Panc1 (cell line): ENCODE data around the gene ERG. TPM values are rescaled to one million over a fixed set of nuclear protein-coding genes. Genes with fewer than 3 reads are reported as not detected.

Experiments
- ATAC-seq: fragments of 200-7000 bp; cut with Tn5 transposase; 2 replicates; pipeline ENCODE4 v1.9.1; 2020; ENCODE audit warnings: mild to moderate bottlenecking, moderate library complexity
- BruUV-seq: library from RNA; stranded (reverse); fragments of 400-500 nt; replicated peaks from 2 replicates; lab custom pipeline; 2021; lab: Mats Ljungman, UMichigan
- CTCF ChIA-PET: fragments of 300-600 bp; sonication (Branson Sonifier 250); formaldehyde crosslinking; loops from one replicate; lab custom pipeline; 2022; ENCODE audit warnings: antibody characterized with exemption; lab: Charles Lee
- POLR2A ChIA-PET: fragments of 300-600 bp; sonication (Branson Sonifier 250); formaldehyde crosslinking; loops from one replicate; lab custom pipeline; 2022; ENCODE audit warnings: antibody characterized with exemption; lab: Charles Lee
- DNase-seq: peaks from one replicate; pipeline ENCODE4 v3.0.0-alpha.2; 2010; ENCODE audit warnings: low read depth, low spot score
- H3K27ac ChIP-seq: 2 replicates; pipeline ENCODE4 v1.5.1; 2011; ENCODE audit warnings: mild to moderate bottlenecking, low read length, inconsistent platforms
- H3K27me3 ChIP-seq: fragments of 200-500 bp; sonication (Bioruptor generic); 2 replicates; pipeline ENCODE4 v1.6.0; 2014; ENCODE audit warnings: low read length, inconsistent platforms; ENCODE audit not compliant: control insufficient read depth, insufficient read depth
- H3K36me3 ChIP-seq: fragments of 200-500 bp; sonication (Bioruptor generic); 2 replicates; pipeline ENCODE4 v1.5.1; 2014; ENCODE audit warnings: inconsistent platforms, mild to moderate bottlenecking, low read length, moderate library complexity; ENCODE audit not compliant: control insufficient read depth, insufficient read depth
- H3K4me1 ChIP-seq: 2 replicates; pipeline ENCODE4 v1.5.1; 2011; ENCODE audit warnings: inconsistent platforms, mild to moderate bottlenecking, low read length, moderate library complexity; ENCODE audit not compliant: control insufficient read depth, insufficient read depth
- H3K4me3 ChIP-seq, 2 experiments: 2 replicates each; pipeline ENCODE4 v1.5.1; 2011 to 2012; ENCODE audit warnings: low read depth in 2 of 2, low read length in 2 of 2, mild to moderate bottlenecking in 2 of 2, inconsistent platforms in 1 of 2, moderate library complexity in 1 of 2
- H3K9me3 ChIP-seq: fragments of 200-500 bp; sonication (Bioruptor generic); 2 replicates; pipeline ENCODE4 v1.5.1; 2014; ENCODE audit warnings: low read depth, mild to moderate bottlenecking, inconsistent platforms, low read length, moderate library complexity; ENCODE audit not compliant: control insufficient read depth, insufficient read depth
- POLR2AphosphoS5 ChIP-seq: IDR thresholded peaks from 2 replicates; pipeline ENCODE4 v1.6.1; 2012; ENCODE audit warnings: mild to moderate bottlenecking, low read depth, low read length, moderate library complexity
- SIN3A ChIP-seq: IDR thresholded peaks from 2 replicates; pipeline ENCODE4 v1.6.1; 2012; ENCODE audit warnings: low read depth, mild to moderate bottlenecking, low read length, moderate library complexity, borderline replicate concordance; ENCODE audit not compliant: insufficient read depth
- TCF7L2 ChIP-seq: IDR thresholded peaks from 2 replicates; pipeline ENCODE4 v1.6.1; 2011; ENCODE audit warnings: mild to moderate bottlenecking, low read depth, low read length, inconsistent platforms
- in situ Hi-C: cut with HindIII; loops from 2 replicates; pipeline ENCODE4 v1.10.0; 2016; ENCODE audit warnings: low sequenced_read_pairs, low pct_unique_long_range_greater_than_20kb
- intact Hi-C: fragments of 100-400 bp; cut with micrococcal nuclease; formaldehyde crosslinking; loops from one replicate; pipeline ENCODE4 v1.10.0; 2022; ENCODE audit not compliant: unreplicated experiment
- total RNA-seq: library from RNA; stranded (reverse); gene quantifications from one replicate; pipeline ENCODE4 v1.2.1, GENCODE V29; 2021; ENCODE audit not compliant: unreplicated experiment
- TF ChIP-seq, protein P1 (sequence below): fragments of 450-650 bp; IDR thresholded peaks from 2 replicates; pipeline ENCODE4 v1.5.1; 2017; ENCODE audit warnings: mild to moderate bottlenecking
- TF ChIP-seq, protein P2 (sequence below), 2 experiments: IDR thresholded peaks; 2 replicates each; pipeline ENCODE4 v1.6.1; 2011 to 2012; ENCODE audit warnings: low read depth in 2 of 2, control low read depth in 1 of 2, low read length in 1 of 2, mild to moderate bottlenecking in 1 of 2, moderate library complexity in 1 of 2; ENCODE audit not compliant: insufficient read depth in 1 of 2

The ERG gene
- total RNA-seq, 1 experiment from 2014 or later, result 0.49 TPM

DNA sequence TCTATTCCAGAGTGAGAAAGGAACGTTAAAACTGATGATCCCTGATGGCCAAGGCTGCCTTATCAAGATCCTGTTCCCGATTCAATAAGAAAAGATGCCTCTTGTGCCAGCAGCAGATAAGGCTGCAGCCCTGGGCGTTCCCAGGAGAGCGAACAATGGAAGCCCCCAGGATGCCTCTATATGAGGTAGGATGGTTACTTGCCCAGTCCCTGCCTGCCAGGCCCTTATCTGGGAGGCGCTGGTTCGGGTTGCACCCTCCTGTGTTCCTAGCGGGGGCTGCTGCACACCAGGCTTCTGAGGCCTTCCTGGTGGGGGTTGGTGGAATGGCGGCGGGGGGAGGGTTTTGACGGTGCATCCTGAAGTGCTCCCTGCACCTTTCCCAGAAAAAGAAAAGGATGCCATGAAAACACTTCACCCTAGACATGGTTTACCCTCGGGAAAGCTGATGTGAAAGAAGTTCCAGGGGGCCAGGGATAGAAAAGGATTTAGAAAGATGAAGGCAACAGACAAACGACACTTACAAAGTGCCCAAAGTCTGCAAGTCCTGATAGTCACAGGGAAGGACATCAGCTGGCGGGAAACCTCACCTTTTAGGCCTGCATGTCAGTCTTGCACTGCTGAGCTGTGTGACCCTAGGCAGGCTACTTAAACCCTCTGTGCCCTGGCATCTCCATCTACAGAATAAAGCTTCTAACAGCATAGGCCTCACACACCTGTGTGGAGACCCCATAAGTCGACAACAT is 141.2 kb downstream of the ERG start (continued):
- TF ChIP-seq, protein P1, sequence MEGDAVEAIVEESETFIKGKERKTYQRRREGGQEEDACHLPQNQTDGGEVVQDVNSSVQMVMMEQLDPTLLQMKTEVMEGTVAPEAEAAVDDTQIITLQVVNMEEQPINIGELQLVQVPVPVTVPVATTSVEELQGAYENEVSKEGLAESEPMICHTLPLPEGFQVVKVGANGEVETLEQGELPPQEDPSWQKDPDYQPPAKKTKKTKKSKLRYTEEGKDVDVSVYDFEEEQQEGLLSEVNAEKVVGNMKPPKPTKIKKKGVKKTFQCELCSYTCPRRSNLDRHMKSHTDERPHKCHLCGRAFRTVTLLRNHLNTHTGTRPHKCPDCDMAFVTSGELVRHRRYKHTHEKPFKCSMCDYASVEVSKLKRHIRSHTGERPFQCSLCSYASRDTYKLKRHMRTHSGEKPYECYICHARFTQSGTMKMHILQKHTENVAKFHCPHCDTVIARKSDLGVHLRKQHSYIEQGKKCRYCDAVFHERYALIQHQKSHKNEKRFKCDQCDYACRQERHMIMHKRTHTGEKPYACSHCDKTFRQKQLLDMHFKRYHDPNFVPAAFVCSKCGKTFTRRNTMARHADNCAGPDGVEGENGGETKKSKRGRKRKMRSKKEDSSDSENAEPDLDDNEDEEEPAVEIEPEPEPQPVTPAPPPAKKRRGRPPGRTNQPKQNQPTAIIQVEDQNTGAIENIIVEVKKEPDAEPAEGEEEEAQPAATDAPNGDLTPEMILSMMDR, result no peak

DNA sequence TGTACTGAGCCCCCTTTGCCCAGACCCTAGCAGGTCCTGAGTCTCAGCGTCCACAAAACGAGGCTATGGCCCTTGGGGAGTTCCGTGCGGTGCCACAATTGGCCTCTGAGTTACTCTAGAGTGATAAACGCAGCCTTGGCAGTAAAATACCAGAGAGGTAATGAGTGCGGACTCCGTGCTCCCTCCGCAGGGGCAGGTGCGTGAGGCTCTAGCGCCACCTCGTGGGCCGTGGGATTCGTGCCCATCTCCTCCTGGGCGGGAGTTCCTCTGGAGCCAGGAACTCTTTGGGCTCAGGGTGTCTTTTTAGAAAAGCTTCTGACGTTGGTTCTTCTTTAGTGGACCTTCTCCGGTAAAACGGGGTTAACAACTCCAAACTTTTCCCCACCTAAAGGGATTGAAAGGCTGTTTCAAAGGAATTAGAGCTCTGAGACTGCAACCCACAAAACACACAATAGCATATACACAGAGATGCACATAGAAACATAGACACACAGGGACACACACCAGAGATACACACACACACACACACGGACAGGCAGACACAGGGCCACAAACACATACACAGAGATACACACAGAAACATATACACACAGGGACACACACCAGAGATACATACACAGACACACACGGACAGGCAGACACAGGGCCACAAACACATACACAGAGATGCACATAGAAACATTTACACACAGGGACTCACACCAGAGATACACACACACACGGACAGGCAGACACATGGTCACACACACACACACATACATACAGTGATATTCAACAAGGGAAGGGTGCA is 142.1 kb downstream of the ERG start:
- intact Hi-C loops (loop anchor here (5.0 to 10.0 kb wide), 2 partner anchors 184 to 651 kb away; no protein-coding TSS in a partner anchor), in situ Hi-C loops (no loop called here)
- ChIA-PET CTCF (interaction anchor here (0.6 to 1.3 kb wide), 3 partner anchors 197 to 780 kb away, joined by 3 to 4 read pairs (median 4); no protein-coding TSS in a partner anchor), POLR2A (no interaction called here)
- H3K4me1 ChIP-seq, result no peaks in the 10 kb centered on the region
- ATAC-seq, result peak; percentile 95
- no peak overlapping the region for H3K27ac ChIP-seq
- no TSS peak for BruUV-seq
- no peaks in the 10 kb centered on the region for H3K27me3 ChIP-seq
- no peaks in the 10 kb centered on the region for H3K36me3 ChIP-seq
- TF ChIP-seq, protein P2, sequence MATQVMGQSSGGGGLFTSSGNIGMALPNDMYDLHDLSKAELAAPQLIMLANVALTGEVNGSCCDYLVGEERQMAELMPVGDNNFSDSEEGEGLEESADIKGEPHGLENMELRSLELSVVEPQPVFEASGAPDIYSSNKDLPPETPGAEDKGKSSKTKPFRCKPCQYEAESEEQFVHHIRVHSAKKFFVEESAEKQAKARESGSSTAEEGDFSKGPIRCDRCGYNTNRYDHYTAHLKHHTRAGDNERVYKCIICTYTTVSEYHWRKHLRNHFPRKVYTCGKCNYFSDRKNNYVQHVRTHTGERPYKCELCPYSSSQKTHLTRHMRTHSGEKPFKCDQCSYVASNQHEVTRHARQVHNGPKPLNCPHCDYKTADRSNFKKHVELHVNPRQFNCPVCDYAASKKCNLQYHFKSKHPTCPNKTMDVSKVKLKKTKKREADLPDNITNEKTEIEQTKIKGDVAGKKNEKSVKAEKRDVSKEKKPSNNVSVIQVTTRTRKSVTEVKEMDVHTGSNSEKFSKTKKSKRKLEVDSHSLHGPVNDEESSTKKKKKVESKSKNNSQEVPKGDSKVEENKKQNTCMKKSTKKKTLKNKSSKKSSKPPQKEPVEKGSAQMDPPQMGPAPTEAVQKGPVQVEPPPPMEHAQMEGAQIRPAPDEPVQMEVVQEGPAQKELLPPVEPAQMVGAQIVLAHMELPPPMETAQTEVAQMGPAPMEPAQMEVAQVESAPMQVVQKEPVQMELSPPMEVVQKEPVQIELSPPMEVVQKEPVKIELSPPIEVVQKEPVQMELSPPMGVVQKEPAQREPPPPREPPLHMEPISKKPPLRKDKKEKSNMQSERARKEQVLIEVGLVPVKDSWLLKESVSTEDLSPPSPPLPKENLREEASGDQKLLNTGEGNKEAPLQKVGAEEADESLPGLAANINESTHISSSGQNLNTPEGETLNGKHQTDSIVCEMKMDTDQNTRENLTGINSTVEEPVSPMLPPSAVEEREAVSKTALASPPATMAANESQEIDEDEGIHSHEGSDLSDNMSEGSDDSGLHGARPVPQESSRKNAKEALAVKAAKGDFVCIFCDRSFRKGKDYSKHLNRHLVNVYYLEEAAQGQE (IDR thresholded peaks at IDR 0.05; ENCODE audit: insufficient read depth in 1 of 2, low read depth in 2 of 2, low read length in 1 of 2), result no peak
- TF ChIP-seq, protein P1, result peak; percentile 93
- no peak for TF ChIP-seq SIN3A
- DNase-seq, result no peak
- no peak overlapping the region for H3K4me3 ChIP-seq
- H3K9me3 ChIP-seq, result no peaks in the 10 kb centered on the region

DNA sequence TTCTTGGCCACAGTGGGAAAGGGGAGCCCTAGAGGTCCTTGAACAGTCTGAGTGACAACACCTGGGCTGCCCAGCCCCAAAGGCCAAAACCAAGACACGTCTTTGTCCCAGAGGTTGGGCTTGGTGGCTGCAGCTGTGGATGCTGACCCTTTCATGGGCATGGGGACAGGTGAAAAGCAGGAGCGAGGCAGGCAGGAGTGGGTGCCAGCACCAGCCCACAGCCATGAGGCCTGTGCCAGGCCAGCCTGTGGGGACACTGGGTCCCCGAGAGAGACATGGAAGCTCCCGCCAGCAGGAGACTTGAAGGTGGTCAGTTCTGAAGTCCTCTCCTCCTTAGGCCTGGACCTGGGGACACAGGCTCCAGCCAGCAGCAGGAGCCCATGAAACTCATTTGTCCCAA is 142.9 kb downstream of the ERG start:
- POLR2A ChIA-PET, result no interaction called here
- intact Hi-C loops, result loop anchor here (5.0 to 10.0 kb wide), 2 partner anchors 183 to 651 kb away; no protein-coding TSS in a partner anchor
- Histone ChIP-seq H3K27ac (no peak overlapping the region), H3K27me3 (no peaks in the 10 kb centered on the region), H3K9me3 (no peaks in the 10 kb centered on the region), H3K4me3 (no peak overlapping the region), H3K36me3 (no peaks in the 10 kb centered on the region), H3K4me1 (no peaks in the 10 kb centered on the region)
- BruUV-seq, result no TSS peak
- CTCF ChIA-PET, result no interaction called here
- no peak for TF ChIP-seq TCF7L2
- TF ChIP-seq, protein P1, result no peak
- TF ChIP-seq POLR2AphosphoS5, result no peak
- no peak for TF ChIP-seq SIN3A
- TF ChIP-seq, protein P2 (IDR thresholded peaks at IDR 0.05; ENCODE audit: insufficient read depth in 1 of 2, low read depth in 2 of 2, low read length in 1 of 2), result no peak
- in situ Hi-C loops, result no loop called here
- DNase-seq, result no peak
- ATAC-seq, result no peak
